PC-3 (cell line): ENCODE measurements around the gene NUTF2. TPM values are rescaled to one million over a fixed set of nuclear protein-coding genes. Genes with fewer than 3 reads are reported as not detected.

Source experiments
- ATAC-seq: fragments of 200-7000 bp; cut with Tn5 transposase; 2 replicates; pipeline ENCODE4 v1.9.1; 2020; ENCODE audit warnings: mild to moderate bottlenecking, moderate library complexity
- BruUV-seq: library from RNA; stranded (reverse); fragments of 400-500 nt; replicated peaks from 2 replicates; lab custom pipeline; 2021; lab: Mats Ljungman, UMichigan
- CTCF ChIA-PET: fragments of 300-600 bp; sonication (Branson Sonifier 250); formaldehyde crosslinking; loops from one replicate; lab custom pipeline; 2022; ENCODE audit warnings: antibody characterized with exemption; lab: Charles Lee
- POLR2A ChIA-PET: fragments of 300-600 bp; sonication (Branson Sonifier 250); formaldehyde crosslinking; loops from one replicate; lab custom pipeline; 2022; ENCODE audit warnings: antibody characterized with exemption; ENCODE audit not compliant: unreplicated experiment; lab: Charles Lee
- DNase-seq: peaks from one replicate; pipeline ENCODE4 v3.0.0-alpha.2; 2015
- H2AFZ ChIP-seq: fragments of 300-600 bp; sonication (generic); 2 replicates; pipeline ENCODE4 v1.6.0; 2016; ENCODE audit warnings: antibody characterized with exemption, low read length
- H3F3A ChIP-seq: fragments of 300-600 bp; sonication (generic); one replicate; pipeline ENCODE4 v1.6.0; 2017; ENCODE audit warnings: antibody characterized with exemption, low read length, control low read depth, mild to moderate bottlenecking; ENCODE audit not compliant: unreplicated experiment
- H3K27ac ChIP-seq: fragments of 300-600 bp; sonication (generic); 2 replicates; pipeline ENCODE4 v1.5.1; 2016; ENCODE audit warnings: mild to moderate bottlenecking, low read length
- H3K27me3 ChIP-seq: fragments of 300-600 bp; sonication (generic); 2 replicates; pipeline ENCODE4 v1.6.1; 2016; ENCODE audit warnings: low read length, mixed read lengths
- H3K36me3 ChIP-seq: fragments of 300-600 bp; sonication (generic); 2 replicates; pipeline ENCODE4 v1.6.1; 2016; ENCODE audit warnings: low read depth, mixed run types, low read length, mixed read lengths
- H3K4me1 ChIP-seq: fragments of 300-600 bp; sonication (generic); 2 replicates; pipeline ENCODE4 v1.5.1; 2016; ENCODE audit warnings: low read length; ENCODE audit not compliant: insufficient read depth
- H3K4me2 ChIP-seq: fragments of 300-600 bp; sonication (generic); 2 replicates; pipeline ENCODE4 v1.6.0; 2016; ENCODE audit warnings: low read length
- H3K4me3 ChIP-seq: fragments of 300-600 bp; sonication (generic); 2 replicates; pipeline ENCODE4 v1.5.1; 2016; ENCODE audit warnings: mild to moderate bottlenecking, low read length, mixed read lengths
- H3K79me2 ChIP-seq: fragments of 300-600 bp; sonication (generic); 2 replicates; pipeline ENCODE4 v1.6.1; 2017; ENCODE audit warnings: low read length, mixed read lengths
- H3K9ac ChIP-seq: fragments of 300-600 bp; sonication (generic); 2 replicates; pipeline ENCODE4 v1.6.0; 2016; ENCODE audit warnings: mild to moderate bottlenecking, low read length
- H3K9me2 ChIP-seq: fragments of 300-600 bp; sonication (generic); replicated peaks from 2 replicates; pipeline ENCODE4 v1.6.1; 2016; ENCODE audit warnings: mixed run types, low read length, mixed read lengths
- H3K9me3 ChIP-seq: fragments of 300-600 bp; sonication (generic); 2 replicates; pipeline ENCODE4 v1.6.1; 2016; ENCODE audit warnings: low read length, mixed read lengths
- H4K20me1 ChIP-seq: fragments of 300-600 bp; sonication (generic); 2 replicates; pipeline ENCODE4 v1.6.1; 2016; ENCODE audit warnings: low read length, mixed read lengths
- CTCF ChIP-seq: fragments of 300-600 bp; sonication (generic); conservative IDR thresholded peaks from 2 replicates; pipeline ENCODE4 v1.5.1; 2017; ENCODE audit warnings: antibody characterized with exemption, low read depth, mild to moderate bottlenecking, low read length
- EZH2 ChIP-seq: fragments of 300-600 bp; sonication (generic); IDR thresholded peaks from one replicate; pipeline ENCODE4 v1.6.1; 2017; ENCODE audit warnings: antibody characterized with exemption, mild to moderate bottlenecking, low read length; ENCODE audit not compliant: unreplicated experiment
- EZH2phosphoT487 ChIP-seq: fragments of 300-600 bp; sonication (generic); IDR thresholded peaks from 2 replicates; pipeline ENCODE4 v1.6.1; 2018; ENCODE audit warnings: mild to moderate bottlenecking, antibody characterized with exemption, low read length, borderline replicate concordance
- intact Hi-C: fragments of 100-400 bp; cut with micrococcal nuclease; formaldehyde crosslinking; loops from 2 replicates; pipeline ENCODE4 v1.9.0; 2023
- total RNA-seq: library from RNA; depleted of rRNA; stranded (reverse); fragments of >200 nt; gene quantifications from 2 replicates; pipeline ENCODE4 v1.2.3, GENCODE V29; 2014

Gene NUTF2
- total RNA-seq, 1 experiment from 2014 or later: 167 TPM

DNA sequence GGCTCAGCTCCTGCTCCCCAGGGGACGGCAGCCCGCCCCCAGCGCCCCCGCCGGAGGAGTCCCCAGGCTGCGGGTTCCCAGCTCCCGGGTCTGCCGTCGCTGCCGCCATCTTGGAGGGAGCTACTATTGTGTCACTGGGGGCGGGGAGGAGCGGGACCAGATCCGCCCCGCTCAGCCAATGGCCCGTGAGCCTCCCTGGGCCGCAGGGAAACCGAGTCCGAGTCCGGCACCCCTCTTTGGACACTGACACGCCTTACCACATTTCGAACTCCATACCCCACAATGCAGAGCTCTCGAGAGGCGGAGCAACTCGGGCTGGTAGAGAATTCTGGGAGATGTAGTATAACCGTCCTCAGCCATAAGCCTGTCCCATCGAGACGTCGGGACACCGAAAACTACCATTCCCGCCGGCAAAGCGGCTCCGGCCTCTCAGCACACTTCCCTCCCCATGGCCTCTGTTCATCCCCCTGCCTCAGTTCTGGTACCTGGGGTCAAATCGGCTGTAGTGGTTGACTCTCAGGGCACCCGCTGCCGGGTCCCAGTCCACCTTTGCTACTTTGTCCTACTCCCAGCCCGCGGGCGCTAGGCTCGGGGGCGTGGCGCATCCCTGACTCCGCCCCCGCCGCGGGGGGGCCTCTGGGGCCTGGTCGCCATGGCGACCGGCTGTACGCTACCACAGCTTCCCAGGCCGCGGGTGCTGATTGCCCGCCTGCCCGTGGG lies 40.1 kb upstream of the NUTF2 start, which contains the start of the genes RANBP10 and TSNAXIP1:
TSS of gene RANBP10 (minus strand) at position 133 of the 720 bp plus-strand sequence. CDS start at position 109, 24 bp downstream.
TSS of gene TSNAXIP1 (plus strand) at position 462 of the 720 bp plus-strand sequence. CDS start 261 bp downstream, outside the sequence.
- peak; percentile 95 for DNase-seq
- H3K4me2 ChIP-seq: peak within 1 kb of the TSS; percentile 90
- TF ChIP-seq CTCF: no peak
- no peak for TF ChIP-seq EZH2phosphoT487
- no peak for TF ChIP-seq EZH2
- H3K4me1 ChIP-seq: peaks cover 10% of the 10 kb centered on the region
- H3K9me3 ChIP-seq: no peaks in the 10 kb centered on the region
- no peaks in the 10 kb centered on the region for H3K27me3 ChIP-seq
- BruUV-seq: no TSS peak
- CTCF ChIA-PET: interaction anchor here (0.6 to 1.2 kb wide), 3 partner anchors 10 to 134 kb away, joined by 3 to 6 read pairs (median 5); no protein-coding TSS in a partner anchor
- POLR2A ChIA-PET: interaction anchor here (0.5 to 0.7 kb wide), 5 partner anchors 10 to 330 kb away, joined by 3 to 4 read pairs (median 3); no protein-coding TSS in a partner anchor
- no peaks in the 10 kb centered on the region for H3F3A ChIP-seq
- H3K4me3 ChIP-seq: peak within 1 kb of the TSS; percentile 99
- H3K36me3 ChIP-seq: no peaks in the 10 kb centered on the region
- peaks cover 44% of the 10 kb centered on the region for H3K79me2 ChIP-seq
- no peaks in the 10 kb centered on the region for H3K9me2 ChIP-seq
- H3K27ac ChIP-seq: no peak within 1 kb of the TSS
- H2AFZ ChIP-seq: peak within 1 kb of the TSS; percentile 89
- intact Hi-C loops: loop anchor here (5.0 kb wide), 1 partner anchor 84 kb away; no protein-coding TSS in a partner anchor
- H4K20me1 ChIP-seq: no peaks in the 10 kb centered on the region
- ATAC-seq: peak; percentile 93
- H3K9ac ChIP-seq: peak within 1 kb of the TSS; percentile 90

- peaks cover 10% of the 10 kb centered on the region for H3K4me1 ChIP-seq
- H2AFZ ChIP-seq: peak overlapping the region; percentile 89
- intact Hi-C loops: loop anchor here (5.0 kb wide), 1 partner anchor 85 kb away; no protein-coding TSS in a partner anchor
- CTCF ChIA-PET: interaction anchor here (0.6 to 1.2 kb wide), 3 partner anchors 9 to 135 kb away, joined by 3 to 6 read pairs (median 5); no protein-coding TSS in a partner anchor
- TF ChIP-seq CTCF (no peak), EZH2phosphoT487 (no peak), EZH2 (no peak)
- no TSS peak for BruUV-seq
- no peaks in the 10 kb centered on the region for H4K20me1 ChIP-seq
- H3K4me3 ChIP-seq: peak overlapping the region; percentile 99
- POLR2A ChIA-PET: interaction anchor here (0.5 to 0.6 kb wide), 4 partner anchors 9 to 331 kb away, joined by 3 to 4 read pairs (median 4); no protein-coding TSS in a partner anchor
- H3K9me3 ChIP-seq: no peaks in the 10 kb centered on the region
- DNase-seq (no peak), ATAC-seq (no peak; the same call in 1 of the 2 replicates)
- peak overlapping the region; percentile 90 for H3K9ac ChIP-seq
- H3F3A ChIP-seq: no peaks in the 10 kb centered on the region
- H3K27me3 ChIP-seq: no peaks in the 10 kb centered on the region
- H3K27ac ChIP-seq: no peak overlapping the region
- H3K36me3 ChIP-seq: no peaks in the 10 kb centered on the region
- no peaks in the 10 kb centered on the region for H3K9me2 ChIP-seq
- H3K4me2 ChIP-seq: peak overlapping the region; percentile 90
- peaks cover 37% of the 10 kb centered on the region for H3K79me2 ChIP-seq
Observed at GRCh38 chr16:67807148-67807682, 39.5 kb upstream of the NUTF2 start.
